Measurements from ENCODE around the gene SNPH.

- TF ChIP-seq CTCF (IDR thresholded peaks at IDR 0.05) = no peak
- TF ChIP-seq POLR2A (IDR thresholded peaks at IDR 0.05; ENCODE audit: low read depth) = no peak
Measured at GRCh38 chr20:1296117-1296610, 30.1 kb downstream of the SNPH start.

Measured in esophagus muscularis mucosa (tissue), 3 donors.